NCI-H510A (cell line): Measurements from ENCODE around the gene OSBP2.
A peak's percentile ranks its signal among the peaks of the same experiment; 100 is the strongest.

Source experiments
- DNase-seq: peaks from one replicate; lab custom pipeline; 2025; lab: John Stamatoyannopoulos, UW

The OSBP2 gene, protein sequence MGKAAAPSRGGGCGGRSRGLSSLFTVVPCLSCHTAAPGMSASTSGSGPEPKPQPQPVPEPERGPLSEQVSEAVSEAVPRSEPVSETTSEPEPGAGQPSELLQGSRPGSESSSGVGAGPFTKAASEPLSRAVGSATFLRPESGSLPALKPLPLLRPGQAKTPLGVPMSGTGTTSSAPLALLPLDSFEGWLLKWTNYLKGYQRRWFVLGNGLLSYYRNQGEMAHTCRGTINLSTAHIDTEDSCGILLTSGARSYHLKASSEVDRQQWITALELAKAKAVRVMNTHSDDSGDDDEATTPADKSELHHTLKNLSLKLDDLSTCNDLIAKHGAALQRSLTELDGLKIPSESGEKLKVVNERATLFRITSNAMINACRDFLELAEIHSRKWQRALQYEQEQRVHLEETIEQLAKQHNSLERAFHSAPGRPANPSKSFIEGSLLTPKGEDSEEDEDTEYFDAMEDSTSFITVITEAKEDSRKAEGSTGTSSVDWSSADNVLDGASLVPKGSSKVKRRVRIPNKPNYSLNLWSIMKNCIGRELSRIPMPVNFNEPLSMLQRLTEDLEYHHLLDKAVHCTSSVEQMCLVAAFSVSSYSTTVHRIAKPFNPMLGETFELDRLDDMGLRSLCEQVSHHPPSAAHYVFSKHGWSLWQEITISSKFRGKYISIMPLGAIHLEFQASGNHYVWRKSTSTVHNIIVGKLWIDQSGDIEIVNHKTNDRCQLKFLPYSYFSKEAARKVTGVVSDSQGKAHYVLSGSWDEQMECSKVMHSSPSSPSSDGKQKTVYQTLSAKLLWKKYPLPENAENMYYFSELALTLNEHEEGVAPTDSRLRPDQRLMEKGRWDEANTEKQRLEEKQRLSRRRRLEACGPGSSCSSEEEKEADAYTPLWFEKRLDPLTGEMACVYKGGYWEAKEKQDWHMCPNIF

DNA sequence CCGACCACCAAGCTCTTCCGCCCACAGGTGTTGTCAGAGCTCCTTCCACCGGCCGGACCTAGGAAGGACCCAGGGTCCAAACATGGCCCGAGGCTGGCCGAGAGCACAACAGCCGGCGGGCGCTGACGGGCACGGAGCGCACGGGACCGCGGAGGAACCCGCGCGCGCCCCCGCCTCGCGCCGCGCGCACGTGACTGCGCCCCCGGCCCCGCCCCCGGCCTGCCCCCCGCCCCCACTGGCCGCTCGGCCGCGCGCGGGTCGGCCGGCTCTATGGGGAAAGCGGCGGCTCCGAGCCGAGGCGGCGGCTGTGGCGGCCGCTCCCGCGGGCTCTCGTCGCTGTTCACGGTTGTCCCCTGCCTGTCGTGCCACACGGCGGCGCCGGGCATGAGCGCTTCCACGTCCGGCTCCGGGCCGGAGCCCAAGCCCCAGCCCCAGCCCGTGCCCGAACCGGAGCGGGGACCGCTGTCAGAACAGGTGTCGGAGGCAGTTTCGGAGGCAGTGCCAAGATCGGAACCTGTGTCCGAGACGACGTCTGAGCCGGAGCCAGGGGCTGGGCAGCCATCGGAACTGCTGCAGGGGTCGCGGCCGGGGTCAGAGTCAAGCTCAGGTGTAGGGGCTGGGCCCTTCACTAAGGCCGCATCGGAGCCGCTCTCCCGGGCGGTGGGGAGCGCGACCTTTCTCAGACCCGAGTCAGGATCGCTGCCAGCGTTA lies at the start of gene OSBP2:
Gene OSBP2 (plus strand): TSS at position 235 of the 711 bp plus-strand sequence. CDS start 36 bp downstream, at position 271.
- peak; percentile 31 for DNase-seq

DNA sequence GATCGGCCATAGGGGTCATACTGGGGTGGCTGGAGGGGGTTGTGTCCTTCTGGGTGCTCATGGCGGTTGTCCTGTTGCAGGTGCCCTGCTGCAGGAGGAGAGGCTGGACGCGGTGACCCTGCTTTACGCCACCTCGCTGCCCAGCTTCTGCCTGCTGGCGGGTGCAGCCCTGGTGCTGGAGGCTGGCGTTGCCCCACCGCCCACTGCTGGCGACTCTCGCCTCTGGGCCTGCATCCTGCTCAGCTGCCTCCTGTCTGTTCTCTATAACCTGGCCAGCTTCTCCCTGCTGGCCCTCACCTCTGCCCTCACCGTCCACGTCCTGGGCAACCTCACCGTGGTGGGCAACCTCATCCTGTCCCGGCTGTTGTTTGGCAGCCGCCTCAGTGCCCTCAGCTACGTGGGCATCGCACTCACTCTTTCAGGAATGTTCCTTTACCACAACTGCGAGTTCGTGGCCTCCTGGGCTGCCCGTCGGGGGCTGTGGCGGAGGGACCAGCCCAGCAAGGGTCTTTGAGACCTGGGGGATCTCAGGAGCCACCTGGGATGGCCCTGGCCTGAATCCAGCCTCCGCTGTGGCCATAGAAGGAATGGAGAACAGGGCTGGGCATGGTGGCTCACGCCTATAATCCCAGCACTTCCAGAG lies 48.0 kb upstream of the OSBP2 start:
- DNase-seq, result no peak

DNA sequence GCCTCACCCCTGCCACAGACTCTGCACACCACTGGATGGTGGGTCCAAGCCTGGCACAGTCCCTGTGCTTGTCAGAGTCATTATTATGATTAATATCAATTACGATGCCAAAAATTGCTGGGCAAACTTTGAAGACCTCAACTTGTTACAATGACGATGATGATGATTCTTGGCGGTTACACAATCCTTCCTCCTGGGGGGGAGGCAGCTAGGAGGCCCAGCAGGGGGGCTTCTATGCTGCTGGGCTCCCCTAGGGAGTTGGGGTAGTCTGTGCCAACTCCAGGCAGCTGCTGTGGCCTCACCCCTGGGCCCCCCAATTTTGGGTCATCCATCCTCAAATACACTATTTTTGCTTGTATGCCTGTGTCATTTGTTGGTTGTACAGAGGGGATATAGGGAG lies 47.1 kb upstream of the OSBP2 start:
- no peak for DNase-seq

DNA sequence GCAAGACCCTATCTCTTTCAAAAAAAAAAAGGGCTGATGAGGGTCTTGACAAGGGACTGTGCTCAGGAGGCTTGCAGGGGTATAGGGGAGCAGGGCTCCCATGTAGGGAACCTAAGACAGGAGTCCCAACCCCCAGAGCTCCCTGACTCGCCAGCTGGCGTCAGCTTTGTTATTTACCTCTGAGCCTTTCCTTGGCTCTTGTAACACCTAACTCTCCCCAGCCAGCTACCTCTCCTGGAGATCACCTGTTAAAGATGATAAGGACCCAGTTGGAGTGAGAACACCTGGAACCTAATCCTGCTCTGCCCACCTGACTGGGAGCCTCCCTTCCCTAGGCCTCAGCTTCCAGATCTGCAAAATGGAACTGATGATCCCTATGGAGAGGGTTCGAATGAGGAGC lies 45.8 kb upstream of the OSBP2 start:
- no peak for DNase-seq

DNA sequence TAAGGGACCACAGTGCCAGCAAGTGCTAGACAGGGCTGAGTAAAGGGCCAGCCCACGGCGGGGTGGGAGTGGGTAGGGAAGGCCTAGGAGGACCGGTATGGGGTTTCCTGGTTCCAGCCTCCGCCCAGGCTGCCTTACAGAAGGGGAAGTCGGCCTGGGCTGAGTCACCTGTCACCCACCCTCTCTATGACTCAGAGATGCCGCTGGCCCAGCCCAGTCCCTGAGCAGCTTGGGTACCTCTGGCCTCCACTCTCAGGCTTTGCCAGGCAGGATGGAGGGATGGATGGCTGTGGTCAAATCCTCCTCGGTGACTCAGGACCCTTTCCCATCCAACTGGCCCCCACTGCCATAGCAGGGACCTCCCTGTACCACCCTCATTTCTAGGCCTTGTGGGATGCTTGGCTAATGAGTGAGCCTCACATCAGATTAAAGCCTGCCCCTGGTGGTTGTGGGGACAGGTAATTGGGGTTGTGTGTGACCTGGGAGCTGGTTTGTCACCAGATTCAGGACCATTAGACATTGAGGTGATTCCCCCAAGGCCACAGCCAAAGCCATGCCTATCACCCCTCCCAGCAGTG lies 45.2 kb upstream of the OSBP2 start:
- no peak for DNase-seq

DNA sequence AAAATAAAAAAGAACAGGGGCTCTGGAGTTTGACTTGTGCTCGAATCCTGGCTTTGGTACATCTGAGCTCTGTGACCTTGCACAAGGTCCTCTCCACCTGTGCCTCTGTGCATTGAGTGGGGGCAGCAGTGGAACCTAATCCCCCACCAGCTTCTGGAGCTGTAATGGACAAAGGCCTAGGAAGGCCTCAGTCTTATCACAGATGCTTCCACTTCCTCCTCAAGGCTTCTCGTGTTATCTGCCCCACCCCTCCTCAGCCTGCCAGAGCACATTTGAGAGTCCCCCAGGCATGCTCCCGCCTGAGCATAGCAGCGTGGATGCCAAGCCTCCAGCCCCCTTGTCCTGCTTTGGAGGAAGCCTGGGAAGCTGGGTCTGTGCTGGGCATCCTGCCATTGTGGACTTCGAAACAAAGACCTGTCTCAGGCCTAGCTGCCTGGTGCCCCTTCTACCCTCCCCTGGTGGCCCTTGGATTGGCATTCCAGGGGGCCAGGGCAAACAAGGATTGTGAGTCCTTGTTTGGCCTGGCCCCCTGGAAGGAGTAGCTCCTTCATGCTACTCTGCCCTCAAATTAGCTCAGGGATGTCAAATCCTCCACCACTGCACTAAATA lies 44.1 kb upstream of the OSBP2 start:
- DNase-seq, result no peak

DNA sequence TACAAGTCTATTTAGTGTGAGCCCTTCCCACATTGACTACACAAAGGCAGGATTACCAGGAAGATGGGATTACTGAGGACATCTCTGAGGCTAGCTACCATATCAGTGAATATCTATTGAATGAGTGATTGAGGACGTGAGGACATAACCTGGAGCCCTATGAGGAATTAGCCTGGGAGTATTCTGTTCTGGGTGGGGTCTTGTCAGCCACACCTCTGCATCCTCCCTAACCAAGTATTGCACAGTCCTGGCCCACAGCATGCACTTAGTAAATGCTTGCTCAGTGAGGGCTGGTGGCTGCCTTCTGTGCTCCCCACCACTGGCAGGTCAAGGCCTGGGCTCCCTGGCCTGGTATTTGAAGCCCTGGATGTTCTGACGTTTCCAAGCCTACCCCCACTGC lies 41.8 kb upstream of the OSBP2 start:
- no peak for DNase-seq

DNA sequence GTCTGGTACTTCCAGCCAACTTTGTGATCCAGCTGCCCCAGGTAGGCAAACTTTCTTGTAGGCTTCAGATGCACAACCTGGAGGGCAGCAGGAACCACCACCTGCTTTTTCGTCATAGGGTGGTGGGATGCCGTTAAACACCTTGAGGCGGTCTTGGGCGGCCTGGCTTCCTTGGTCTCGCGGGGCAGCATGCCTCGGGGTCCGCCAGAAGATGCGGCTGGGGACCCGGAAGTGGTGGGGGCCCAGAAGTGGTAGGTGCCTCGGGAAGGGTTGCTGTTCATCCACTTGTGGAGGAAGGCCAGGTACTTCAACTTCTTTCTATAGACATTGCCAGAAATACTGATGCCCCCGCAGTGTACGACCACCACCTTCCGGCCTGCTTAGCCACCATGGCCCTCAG lies 40.3 kb upstream of the OSBP2 start:
- DNase-seq, result no peak

DNA sequence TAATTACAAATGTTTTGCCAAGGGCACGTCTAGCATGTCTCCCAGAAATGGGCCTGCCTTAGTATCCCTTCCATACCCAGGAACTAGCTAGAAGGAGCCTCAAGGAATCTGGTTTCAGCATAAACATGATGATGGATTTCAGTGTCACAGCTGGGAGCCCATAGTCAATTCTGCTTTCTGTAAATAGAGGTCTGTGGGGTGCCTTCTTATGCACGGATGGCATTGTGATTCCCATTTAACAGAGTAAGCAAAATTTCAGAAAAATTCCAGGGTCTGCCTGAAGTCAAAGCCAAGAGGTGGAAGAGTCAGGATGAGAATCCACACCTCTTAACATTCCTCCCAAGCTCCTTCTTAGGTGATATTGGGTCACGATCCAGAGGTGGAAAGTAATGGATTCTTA lies 39.1 kb upstream of the OSBP2 start:
- DNase-seq, result no peak

DNA sequence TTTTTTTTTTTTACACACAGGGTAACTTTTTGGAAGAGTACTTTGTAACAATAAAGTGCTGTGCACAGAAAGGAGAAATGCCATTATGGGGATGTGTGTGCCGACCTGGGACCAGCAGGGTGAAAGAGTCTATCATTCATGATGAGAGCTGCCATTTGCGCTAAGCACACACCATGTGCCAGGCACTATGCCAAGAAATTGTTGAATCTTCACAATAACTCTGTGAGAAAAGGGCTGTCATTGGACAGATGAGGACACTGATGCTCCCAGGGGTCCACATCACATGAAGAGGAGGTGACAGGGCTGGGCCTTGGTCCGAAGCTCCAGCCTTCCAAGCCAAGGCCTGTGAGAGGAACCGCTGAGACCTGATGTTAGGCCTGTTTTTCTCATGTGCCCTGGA lies 32.6 kb upstream of the OSBP2 start:
- no peak for DNase-seq

DNA sequence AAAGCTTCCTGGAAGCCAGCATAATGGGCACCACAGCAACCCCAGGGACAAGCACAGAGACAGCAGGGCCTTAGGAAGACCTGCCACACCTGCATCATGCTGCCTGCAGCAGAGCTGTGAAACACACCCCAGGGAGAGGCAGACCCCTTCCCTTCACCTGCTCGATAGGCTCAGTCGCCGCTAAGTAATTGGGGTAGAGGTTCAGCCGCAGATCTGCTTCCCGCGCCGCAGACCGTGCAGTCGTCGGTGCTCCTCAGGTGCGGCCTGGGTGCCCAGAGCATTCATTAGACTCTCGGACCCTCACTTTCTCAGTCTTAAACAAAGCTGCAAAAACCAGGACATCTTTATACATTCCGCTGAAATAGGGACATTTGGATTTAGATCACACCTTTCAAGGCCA lies 29.9 kb upstream of the OSBP2 start:
- no peak for DNase-seq

DNA sequence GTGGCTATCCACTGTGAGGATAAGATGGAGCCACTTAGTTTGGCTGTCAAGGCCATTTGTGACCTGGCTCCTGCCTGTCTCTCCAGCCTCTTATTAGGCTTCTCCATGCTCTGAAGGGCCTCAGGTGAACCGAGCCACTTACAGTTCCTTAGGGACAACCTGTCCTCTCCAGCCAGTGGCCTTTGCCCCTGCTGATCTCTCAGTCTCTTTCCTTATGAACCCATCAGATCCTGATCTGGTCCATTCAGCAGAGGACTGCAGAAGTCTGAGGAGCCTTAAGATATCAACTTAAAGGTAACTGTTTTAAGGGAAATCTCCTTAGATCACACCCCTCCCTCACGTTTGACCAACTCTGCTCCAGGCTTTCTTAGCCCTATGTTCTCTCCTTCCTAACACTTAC lies 29.4 kb upstream of the OSBP2 start:
- no peak for DNase-seq

DNA sequence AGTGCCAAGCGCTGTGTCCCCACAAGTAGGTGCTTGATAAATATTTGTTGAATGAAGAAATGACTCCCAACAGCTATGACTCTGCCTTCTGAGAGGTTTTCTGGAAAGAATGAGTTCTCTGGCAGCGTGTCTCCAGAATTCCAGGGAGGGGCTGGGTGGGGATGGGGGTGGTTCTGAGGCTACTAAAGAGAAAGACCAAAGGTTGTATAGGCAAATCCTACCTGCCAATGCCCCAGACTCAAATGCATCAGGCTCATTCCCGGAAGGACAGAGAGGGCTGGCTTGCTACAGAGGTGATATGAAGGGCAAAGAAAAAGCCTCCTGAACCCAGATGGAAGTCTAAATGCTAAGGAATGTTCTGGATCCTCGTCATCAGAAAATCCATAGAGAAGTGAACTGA lies 28.9 kb upstream of the OSBP2 start:
- no peak for DNase-seq

DNA sequence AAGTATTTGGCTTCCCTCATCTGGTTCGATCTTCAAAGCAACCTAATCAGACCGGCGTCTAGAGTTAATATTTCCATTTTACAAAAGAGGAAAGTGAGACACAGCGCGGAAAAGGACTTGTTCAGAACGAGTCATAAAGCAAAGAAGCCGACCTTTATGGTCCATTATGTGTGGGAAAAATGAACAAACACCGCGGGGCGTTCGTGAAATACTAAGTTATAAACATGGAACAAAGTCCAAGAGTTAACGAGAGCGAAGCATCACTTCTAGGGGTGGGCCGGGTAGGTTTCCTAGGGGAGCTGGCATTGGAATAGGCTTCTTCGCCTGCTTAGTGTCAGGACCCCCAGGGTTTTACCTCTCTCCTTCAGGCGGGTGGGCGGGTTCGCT lies 27.6 kb upstream of the OSBP2 start:
- DNase-seq, result no peak

DNA sequence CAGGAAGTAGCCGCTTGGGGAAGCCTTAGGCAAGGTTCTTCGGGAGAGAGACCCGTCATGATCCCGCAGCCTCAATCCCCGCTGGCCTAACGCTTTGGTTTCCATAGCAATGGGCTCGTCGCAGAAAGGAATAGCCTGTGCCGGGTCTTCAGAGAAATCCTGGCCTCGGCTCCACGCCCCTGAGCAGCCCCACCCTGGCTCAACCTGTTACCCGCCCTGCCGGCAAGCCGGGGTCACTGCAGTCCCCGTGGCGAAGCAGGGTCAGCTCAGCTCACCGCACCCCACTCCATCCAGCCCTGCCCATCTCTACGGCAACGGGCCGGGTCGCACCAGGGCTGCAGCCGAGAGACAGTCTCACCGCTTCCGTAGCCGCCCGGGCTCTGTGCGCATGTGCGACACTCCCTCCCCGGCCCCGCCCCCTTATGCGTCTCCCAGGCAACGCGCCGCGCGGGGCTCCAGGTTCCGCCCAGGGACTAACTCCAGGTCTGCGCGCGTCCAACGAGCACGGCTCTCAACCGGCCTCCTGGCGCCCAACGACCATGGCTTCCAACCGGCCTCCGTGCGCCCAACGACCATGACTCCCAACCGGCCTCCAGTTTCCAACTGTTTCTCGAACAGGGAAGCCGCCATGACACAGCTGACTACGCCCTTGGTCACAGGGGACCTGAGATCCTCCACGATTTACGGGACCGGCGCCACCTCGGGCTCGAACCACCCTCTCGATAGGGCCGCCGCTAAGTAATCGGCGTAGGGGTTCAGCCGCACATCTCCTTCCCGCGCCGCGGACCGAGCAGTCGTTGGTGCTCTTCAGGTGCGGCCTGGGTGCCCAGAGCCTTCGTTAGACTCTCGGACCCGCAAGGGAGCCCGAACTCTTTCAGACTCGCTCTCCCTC lies 26.9 kb upstream of the OSBP2 start, which contains the start of gene DUSP18:
Gene DUSP18 (minus strand): TSS at position 382 of the 892 bp plus-strand sequence. CDS start 3,872 bp downstream, outside the sequence.
- peak; percentile 76 for DNase-seq

DNA sequence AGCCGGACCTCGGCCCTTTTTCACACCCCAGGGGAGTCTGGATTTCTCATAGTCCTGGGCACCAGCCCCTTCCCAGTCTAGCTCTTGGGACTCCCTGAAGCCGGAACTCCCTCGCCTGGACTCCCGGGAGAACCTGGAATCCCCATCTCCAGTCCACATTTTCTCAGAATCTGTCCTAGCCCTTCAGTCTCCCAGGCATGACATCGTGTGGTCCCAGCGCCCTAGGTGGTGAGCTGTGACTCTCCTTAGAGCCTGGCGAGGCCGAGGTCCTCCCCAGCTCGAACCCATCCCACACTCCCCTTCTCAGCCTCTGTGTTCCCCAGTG lies 26.3 kb upstream of the OSBP2 start:
- DNase-seq, result no peak

DNA sequence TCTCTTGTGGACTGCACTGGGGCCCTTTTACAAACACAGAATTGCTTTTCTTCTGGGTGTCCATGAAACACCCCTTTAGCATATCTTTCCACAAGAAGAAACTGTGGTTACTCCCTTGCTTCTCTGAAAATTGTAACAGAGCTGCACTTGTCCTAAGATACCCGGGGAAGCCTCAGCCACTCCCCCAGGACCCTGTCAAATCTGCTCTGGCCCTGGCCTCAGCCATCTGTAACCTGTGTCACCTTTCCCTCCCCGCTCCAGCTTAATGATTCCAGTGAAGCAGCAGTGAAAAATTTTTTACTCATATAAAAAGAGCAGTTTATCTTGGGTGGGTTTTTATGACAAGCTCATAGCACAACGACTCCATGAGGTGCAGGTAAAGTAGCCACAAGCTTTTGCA lies 23.6 kb upstream of the OSBP2 start:
- DNase-seq, result no peak

DNA sequence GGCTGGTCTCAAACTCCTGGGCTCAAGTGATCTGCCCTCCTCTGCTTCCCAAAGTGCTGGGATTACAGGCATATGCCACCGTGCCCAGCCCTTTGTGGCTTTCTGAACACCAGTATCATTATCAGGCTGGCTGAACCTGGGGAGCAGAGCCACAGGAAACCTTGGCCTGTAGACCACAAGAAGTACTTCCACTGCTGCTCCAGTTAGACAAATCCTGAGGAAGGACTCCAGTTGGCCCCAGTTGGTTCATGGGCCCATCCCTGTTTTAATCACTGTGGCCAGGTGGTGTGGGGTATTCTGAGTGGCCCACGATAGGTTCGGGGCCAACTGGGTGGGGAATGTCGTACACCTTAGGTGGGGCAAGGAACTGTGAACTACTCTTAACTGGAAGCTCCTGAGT lies 21.5 kb upstream of the OSBP2 start:
- no peak for DNase-seq

DNA sequence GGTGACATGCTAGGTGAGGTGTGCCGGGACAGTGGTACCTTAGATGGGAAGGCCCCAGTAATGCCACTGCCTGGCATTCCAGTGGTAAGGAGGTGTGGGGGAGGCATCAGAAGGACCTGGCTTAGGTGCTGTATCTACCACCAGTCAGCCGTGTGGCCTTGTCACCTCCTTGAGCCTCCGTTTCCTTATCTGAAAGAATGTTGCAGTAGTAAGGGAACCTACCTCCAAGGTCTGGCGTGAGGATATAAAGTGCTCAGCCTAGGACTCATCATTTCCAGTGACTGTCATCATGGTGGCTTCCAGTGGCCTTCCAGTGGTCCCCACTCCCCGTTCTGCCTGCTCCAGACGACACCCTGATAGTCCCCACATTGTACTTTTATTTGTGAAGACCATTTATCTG lies 20.2 kb upstream of the OSBP2 start:
- DNase-seq, result no peak

DNA sequence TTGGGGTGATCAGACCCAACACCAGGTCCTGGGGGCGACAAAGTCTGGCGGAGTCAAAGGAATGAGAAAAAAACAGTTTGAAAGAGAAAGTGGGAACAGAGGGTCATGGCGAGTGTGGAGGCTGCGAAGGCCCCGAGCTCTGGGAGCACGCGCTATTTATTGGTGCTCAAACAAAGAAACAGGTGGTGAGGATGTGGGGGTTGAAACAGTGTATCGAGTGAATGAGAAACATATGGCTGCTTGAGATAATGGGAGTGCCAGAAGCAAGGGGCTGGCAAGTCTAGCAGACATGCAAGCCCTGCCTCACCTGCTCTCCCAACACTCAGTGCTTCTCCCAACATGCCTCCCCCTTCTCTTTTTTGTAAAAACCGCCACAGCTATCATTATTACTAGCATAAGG lies 19.2 kb upstream of the OSBP2 start:
- no peak for DNase-seq
